Activated effector memory CD4-positive, alpha-beta T cell treated with anti-CD3 and anti-CD28 coated beads, Interleukin-2, amount 50 U/mL, for 16 hours (primary cell): ENCODE measurements around the gene ZGPAT.
"Not testable (repeated sequence)": the region's sequence is repeated elsewhere in the genome, so short reads cannot be mapped to it uniquely, and the experiment has no call there.

ENCODE experiments used
- DNase-seq: peaks from one replicate; pipeline ENCODE4 v3.0.0-alpha.2; 2020

Gene ZGPAT

DNA sequence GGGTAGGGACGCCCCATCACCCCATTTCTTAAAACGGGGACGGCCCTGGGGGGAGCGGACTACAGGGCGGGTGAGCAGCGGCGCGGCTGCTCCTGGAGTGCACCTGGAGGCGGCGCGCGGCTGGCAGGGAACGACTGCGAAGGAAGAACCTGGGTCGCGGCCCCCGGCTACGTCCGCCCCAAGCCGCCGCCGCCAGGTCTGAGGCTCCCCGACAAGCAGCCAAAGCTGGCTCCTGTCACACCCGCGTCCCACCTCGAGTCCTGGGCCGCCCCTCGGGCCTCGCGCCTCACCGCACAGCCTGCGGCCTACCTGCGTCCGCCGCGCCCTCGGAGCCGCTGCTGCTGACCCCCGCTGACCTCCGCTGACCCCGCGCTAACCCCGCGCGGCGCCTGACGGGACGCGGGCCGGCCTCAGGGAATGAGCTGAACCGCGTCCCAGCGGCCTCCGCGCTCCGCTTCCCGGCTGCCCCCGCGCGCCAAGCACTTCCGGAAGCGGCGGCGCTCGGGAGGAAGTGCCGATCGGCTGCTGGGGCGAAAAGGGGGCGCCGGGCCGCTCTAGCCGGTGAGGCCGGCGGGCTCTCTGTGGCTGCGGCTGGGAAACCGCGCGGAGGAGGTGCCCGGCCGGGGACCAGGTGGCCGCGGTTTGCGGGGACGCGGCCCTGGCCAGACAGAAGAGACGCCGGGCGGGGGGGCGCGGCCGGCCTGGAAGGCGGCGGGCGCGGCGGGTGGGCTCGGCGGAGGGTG, at the start of gene ZGPAT, which contains the start of gene ARFRP1:
TSS of gene ZGPAT (plus strand) at position 482 of the 743 bp plus-strand sequence. CDS start 542 bp downstream, outside the sequence.
TSS of gene ARFRP1 (minus strand) at position 419 of the 743 bp plus-strand sequence. CDS start 885 bp downstream, outside the sequence.
- DNase-seq = peak; percentile 96

GRCh38 chr20:63658749-63659187, 49.1 kb upstream of the ZGPAT start:
- no peak for DNase-seq

- no peak for DNase-seq
These were observed 48.5 kb upstream of the ZGPAT start for GRCh38 chr20:63659370-63659769.

DNA sequence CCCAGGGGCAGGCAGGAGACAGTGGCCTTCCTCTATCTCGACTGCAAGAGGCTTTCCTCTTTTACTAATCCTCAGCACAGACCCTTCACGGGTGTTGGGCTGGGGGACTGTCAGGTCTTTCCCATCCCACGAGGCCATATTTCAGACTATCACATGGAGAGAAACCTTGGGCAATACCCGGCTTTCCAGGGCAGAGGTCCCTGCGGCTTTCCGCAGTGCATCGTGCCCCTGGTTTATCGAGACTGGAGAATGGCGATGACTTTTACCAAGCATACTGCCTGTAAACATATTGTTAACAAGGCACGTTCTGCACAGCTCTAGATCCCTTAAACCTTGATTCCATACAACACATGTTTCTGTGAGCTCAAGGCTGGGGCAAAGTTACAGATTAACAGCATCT, 47.7 kb upstream of the ZGPAT start:
- not testable (repeated sequence) for DNase-seq

GRCh38 chr20:63660622-63661021, 47.2 kb upstream of the ZGPAT start:
- DNase-seq = no peak

GRCh38 chr20:63661108-63661507, 46.7 kb upstream of the ZGPAT start:
- DNase-seq = no peak

DNA sequence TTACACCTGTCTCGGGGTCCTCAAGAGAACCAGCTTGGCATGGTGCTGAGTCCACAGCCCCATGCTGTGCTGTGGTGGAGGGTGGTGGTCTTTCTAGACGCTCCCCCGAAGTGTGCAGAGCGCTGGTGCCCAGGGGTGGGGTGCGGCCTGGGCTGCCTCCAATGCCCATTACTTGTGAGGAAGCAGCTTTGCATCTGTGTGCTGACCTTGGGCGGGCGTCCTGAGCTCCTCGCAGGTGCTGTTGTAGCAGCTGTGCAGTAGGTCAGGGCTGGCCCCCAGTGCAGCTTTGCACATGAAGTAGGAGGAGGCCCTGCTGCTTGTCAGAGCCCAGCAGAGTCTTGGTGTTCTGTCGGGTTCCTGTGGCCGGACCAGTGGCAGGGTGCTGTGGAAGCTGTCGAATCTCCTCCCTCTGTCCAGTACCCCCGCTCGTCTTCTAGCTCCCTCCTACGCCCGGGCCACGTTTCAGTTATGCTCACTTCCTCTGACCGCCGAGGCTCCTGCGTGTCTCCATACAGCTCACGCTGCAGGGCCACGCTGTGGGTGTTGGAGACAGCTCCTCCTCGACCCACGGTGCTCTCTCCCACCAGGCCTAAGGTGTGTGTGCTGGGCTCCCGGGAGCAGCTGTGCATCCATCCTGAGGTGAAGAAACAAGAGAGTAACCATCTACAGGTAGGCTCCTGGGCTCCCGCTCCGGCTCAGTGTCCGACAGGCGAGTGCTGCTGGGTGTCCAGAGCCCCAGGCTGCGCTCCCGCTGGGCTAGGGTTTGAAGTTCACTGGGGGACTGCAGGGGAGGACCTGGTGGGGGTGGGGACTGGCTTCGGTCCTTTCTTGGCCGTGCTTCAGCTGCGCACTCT, 45.7 kb upstream of the ZGPAT start:
- no peak for DNase-seq

GRCh38 chr20:63662813-63663189, 45.0 kb upstream of the ZGPAT start:
- DNase-seq = no peak

GRCh38 chr20:63663332-63664066, 44.3 kb upstream of the ZGPAT start:
- no peak for DNase-seq

DNA sequence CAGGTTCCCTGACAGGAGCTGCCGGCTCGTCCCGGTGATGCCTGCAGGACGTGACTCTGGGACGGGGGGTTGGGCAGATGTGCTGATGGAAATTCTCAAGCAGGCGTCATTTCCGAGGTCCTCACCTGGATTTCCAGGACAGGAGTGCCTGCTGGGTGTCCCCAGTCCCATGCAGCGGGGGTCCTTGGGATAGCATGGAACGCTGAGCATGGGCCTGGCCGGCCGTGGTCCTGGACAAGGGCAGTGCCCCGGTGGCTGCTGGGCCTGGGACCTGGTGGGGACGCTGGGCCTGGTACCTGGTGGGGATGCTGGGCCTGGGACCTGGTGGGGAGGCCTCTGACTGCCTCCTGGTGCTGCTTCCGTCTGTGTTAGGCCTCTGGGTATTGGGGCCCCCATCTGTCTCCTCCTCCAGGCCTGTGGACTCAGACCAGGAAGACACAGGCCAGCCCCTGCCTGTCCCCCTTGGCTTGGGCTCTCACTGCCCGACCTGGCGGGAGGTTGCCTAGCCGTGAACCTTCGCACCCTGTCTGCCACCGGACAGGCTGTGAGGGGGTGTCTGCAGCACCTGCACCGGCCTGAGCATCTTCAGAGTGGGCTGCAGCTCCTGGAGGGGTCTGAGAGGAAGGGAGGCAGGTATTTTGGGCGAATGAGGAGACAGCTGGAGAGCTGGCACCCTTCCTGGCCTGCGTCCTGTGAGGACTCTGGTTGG, 43.5 kb upstream of the ZGPAT start:
- DNase-seq = no peak

- DNase-seq = no peak
These were observed 42.8 kb upstream of the ZGPAT start for GRCh38 chr20:63664861-63665594.

DNA sequence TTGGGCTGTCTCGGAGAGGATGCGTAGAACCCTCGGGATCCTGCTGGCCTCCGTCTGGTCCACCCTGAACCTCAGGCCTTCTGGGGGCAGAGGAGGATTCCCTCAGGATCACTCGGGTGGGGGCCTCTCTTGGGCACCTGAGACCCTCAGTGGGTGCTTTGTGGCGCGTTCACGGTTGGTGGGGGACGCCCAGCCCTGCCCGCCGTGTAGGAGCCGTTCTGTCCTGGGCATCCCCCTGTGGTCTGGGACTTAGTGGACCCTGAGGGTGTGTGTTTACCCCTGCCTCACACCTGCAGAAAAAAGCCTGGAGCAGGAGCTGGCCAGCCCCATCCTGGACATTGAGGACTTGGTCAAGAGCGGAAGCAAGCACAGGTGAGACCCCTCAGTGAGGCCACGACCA, 42.1 kb upstream of the ZGPAT start:
- no peak for DNase-seq

GRCh38 chr20:63667858-63668257, 40.0 kb upstream of the ZGPAT start:
- DNase-seq = no peak

GRCh38 chr20:63668351-63668750, 39.5 kb upstream of the ZGPAT start:
- DNase-seq = no peak

DNA sequence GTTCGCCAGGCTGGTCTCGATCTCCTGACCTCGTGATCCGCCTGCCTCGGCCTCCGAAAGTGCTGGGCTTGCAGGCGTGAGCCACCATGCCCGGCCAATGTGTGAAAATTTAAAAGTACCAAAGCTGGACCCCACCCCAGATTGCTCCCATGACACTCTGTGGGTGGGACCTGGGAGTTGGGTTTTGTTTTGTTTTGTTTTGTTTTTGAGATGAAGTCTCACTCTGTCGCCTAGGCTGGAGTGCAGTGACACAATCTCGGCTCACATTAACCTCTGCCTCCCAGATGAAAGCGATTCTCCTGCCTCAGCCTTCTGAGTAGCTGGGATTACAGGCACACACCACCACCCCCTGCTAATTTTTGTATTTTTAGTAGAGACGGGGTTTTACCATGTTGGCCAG, 36.1 kb upstream of the ZGPAT start:
- not testable (repeated sequence) for DNase-seq

DNA sequence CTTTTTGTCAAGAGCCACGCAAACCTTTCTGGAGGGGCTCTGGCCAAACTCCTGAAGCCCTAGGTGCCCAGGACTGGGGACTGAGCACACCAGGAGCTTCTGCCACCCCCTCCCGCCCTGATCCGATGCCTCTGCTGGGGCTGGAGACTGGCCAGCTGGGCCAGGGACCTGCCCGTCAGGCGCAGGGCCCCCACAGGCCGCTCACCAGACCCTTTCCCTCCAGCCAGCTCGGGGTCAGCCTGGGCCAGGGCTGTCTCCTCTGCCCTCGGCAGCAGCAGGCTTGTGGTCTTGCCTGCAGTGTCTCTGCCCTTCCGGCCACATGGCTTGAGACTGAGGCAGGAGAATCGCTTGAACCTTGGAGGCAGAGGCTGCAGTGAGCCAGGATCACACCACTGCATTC, 35.2 kb upstream of the ZGPAT start:
- no peak for DNase-seq

- no peak for DNase-seq
These were observed 33.9 kb upstream of the ZGPAT start for GRCh38 chr20:63673951-63674350.

- no peak for DNase-seq
These were observed 32.0 kb upstream of the ZGPAT start for GRCh38 chr20:63675681-63676368.

DNA sequence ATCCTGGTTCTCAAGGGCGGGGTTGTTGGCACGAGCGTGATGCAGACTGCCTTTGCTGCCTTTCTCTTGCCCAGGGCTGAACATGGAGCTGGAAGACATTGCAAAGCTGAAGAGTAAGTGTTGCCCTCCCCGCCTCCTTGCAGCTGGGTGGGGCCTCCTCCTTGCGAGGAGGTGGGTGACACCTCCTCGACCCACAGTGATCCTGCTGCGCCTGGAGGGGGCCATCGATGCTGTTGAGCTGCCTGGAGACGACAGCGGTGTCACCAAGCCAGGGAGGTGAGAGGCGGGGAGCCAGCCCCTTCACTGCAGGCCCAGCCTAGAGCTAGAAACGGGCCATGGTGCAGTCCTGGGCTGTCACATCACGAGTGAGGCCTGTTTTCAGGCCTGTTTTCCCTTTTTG, 29.8 kb upstream of the ZGPAT start:
- no peak for DNase-seq

DNA sequence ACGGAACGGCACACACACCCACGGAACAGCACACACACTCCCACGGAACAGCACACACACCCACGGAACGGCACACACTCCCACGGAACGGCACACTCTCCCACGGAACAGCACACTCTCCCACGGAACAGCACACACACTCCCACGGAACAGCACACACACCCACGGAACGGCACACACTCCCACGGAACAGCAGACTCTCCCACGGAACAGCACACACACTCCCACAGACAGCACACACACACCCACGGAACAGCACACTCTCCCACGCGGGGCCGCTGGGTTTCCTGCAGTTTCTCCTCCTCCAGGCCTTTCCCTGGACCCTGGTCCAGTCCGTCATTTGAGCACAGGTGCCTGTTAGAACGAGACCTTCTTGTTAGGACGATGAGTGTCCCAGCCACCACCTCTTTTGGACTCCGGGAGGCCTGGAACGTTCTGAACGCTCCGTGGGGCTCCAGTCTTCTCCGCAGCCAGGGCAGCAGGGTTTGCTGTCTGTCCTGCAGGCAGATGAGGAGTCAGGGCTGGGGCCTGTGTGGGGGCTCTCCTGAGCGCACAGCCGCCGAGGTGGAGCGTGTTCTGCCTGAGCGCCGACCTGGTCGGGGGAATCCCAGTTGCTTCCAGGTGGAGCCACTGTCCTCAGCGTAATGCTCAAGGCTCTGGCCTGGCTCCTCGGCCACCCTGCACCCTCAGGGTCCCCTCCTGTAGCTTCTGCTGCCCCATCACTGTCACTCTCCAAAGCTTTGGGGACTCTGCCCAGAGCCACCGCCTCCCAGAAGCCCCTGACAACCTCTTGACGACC, 29.0 kb upstream of the ZGPAT start:
- DNase-seq = no peak
